ENCODE results near the gene PRR30.

Gene PRR30

DNA sequence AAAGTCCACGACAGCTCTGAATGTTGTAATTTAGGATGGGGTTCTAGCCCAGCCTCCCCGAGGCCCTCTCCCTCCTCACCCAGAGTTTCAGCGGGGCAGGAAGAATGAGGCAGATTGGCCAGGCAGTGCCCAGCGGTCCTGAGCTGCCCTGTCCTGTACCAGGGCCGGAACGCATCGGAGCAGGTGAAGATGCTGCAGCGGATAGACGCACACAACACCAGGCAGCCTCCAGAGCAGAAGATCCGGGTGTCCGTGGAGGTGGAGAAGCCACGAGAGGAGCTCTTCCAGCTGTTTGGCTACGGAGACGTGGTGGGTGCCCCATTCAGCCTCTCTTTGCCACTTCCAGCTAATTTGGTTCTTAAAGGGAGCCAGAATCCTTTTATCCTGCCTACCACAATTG lies 41.9 kb downstream of the PRR30 start:
- no peak for DNase-seq (ENCODE audit: low spot score)

DNA sequence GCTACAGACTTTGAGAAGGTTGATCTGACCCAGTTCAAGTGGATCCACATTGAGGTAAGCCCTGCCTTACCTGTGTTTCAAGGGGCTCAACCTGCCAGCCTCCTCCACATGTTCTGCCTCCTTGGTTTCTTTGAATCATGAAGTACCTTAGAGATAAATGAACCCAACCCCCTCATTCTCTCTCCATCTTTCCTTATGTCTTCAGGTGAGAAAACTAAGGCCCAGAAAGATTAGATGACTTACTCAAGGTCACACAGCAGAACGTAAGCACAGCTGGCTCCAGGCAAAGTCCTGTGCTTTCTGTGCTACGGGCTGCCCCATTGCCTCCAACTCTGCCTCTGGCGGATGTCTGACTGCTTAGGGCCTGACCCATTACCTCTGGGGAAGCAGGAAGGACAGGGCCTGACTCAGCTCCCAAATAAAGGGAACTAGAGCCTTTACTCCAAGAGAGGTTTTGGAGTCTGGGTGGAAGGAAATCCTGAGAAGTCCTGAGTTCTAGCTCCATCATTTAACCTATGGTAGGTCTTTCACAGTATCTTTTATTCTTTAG lies 42.4 kb downstream of the PRR30 start:
- no peak for DNase-seq (ENCODE audit: low spot score)

DNA sequence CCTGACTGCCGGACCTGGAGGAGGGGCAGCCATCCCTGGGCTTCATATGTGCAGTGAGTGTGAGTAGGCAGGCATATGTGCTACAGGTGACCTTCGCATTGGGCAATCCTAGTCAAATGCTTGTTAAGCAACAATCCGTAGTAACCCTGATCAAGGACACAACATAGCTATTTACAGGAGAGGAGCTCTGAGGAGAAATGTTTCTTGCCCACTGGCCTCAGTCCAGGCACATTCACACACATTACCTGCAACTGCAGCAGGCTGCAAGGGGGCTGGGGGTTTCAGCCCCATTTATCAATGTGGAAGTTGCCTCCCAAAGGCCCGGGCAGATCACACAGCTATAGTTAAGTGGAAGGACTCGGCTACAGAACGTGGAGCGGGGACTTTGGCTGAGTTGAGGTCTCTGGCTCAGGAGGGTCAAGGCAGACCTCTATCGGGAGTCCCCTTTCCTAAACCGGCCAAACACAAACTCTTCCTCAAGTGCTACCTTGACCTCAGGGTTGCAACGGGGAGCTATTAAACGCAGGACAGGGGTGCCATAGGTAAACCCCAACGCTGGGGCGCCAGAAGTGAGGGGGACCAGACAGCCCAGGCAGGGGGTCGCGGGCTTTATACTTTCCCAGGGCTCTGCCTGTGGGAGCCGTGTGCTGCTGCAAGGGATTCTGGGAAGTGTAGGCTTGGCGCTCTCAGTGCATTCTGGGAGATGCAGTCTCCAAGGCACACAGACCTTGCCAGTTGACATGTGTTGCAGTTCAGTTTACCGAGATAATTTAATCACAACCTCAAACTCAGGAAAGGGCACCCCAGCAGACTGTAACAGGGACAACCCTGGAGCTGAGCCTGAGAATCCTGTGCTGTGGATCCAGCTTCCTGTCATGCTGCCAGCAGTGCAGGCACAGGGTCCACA lies 43.2 kb downstream of the PRR30 start:
- DNase-seq (ENCODE audit: low spot score): peak; percentile 76

DNA sequence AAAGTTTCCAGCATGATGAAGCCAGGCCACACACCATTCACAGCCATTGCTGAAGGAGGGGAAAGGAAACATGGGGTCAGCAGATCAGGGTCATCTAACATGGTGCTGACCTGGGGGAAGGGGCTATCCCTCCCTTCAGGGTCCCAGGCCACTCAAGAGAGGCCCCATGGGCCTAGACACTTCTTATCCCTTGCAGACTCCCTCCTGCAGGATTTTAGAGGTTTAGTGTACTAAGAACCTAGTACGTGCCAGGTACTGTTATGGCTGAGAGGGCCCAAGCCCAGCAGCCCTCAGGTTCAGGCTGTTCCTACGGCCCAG lies 43.8 kb downstream of the PRR30 start:
- no peak for DNase-seq (ENCODE audit: low spot score)

DNA sequence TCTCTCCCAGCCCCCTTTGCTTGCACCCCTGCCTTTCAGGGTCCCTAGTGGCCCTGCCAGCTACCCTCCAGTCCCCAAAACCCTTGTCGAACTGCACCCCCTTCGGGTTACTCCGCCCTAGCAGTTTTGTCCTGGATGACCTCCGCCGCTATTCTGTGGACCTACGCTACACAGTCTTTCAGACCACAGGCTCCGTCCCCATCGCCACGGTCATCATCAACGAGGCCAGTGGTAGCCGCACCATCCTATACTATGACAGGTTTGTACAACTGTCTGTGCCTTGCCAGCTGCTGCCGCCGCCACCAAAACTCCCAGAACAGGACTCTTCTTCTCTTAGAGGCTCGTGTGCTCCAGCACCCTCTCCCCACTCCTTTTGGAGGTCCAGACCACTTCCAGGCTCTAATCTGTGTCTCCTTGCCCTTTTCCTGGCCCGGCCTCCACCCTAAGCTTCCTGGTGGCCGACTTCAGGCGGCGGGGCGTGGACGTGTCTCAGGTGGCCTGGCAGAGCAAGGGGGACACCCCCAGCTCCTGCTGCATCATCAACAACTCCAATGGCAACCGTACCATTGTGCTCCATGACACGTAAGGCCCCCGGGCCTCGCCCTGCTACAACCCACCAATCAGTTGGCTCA lies 44.7 kb downstream of the PRR30 start:
- no peak for DNase-seq (ENCODE audit: low spot score)

DNA sequence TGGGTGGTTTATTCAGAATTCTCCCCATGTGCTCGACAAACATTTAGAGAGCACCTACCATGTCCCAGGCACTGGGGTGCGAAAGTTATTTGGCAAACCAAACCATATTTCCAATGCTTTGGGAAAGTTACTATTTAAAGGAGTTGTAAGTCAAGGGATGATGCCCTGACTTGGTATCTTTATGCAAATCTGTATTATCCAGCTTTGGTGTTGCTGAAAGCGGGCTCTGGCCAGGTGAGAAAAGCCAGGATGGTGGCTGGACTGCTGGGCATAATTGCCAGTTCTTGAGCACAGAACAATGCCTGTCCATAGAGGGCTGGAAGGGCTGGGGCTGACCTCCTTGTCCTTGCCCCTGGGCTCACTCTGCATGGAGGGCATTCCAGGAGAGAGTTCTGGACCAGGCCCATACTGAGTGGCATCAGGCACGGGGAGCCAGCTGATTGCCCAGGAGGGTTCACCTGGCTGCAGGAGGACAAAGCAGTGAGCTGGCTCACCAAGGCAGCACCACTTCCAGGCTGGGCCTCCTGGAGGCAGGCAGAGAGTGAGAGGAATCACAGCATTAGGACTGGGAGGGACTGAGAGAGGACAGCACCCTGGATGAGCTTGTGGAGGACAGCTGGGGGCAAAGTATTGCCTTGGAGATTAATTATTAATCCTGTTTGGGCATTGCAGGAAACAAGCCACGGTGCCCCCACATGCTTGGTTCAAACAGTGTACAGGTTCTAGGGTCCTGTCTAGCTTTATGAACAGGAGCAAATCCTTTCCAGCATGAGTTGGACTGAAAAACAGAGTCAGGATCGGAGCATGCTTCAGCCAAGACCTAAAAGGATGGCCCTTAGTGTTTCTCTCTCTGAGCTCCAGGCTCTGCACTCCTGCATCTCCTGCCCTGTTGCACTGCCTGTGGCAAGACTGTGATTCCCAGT lies 45.5 kb downstream of the PRR30 start:
- no peak for DNase-seq (ENCODE audit: low spot score)

DNA sequence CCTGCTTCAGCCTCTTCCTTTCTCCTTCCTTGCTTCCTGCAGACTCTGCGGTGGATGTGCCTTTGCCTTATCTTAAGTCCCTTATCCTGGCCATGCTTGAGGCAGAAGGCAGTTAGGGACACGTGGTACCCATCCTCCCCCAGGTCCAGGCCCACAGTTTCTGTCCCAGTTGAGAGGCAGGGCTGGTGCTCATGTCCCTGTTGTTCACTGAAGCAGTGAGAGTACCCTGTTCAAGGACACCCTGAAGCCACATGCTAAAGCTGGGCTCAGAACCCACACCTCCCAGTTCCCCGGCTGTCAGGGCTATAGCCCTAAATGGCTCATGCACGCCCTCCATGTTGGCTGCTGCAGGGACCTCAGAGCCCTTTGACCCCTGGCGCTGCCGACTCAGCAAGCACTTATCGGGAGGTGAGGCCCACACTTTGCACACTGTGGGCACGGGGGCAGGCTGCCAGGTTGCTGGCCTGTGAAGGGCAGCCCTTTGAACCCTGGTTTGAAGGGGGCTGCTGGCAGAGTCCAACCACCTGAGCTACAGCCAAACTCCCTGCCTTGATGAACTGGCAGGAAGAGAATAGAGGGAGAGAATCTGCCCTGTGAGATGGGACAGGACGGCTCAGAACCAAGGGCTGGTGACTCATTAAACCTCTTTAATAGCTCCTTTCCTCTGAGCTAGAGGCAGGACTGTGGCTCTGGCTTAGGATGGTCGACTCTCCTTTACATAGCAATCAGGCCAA lies 46.3 kb downstream of the PRR30 start:
- no peak for DNase-seq (ENCODE audit: low spot score)

DNA sequence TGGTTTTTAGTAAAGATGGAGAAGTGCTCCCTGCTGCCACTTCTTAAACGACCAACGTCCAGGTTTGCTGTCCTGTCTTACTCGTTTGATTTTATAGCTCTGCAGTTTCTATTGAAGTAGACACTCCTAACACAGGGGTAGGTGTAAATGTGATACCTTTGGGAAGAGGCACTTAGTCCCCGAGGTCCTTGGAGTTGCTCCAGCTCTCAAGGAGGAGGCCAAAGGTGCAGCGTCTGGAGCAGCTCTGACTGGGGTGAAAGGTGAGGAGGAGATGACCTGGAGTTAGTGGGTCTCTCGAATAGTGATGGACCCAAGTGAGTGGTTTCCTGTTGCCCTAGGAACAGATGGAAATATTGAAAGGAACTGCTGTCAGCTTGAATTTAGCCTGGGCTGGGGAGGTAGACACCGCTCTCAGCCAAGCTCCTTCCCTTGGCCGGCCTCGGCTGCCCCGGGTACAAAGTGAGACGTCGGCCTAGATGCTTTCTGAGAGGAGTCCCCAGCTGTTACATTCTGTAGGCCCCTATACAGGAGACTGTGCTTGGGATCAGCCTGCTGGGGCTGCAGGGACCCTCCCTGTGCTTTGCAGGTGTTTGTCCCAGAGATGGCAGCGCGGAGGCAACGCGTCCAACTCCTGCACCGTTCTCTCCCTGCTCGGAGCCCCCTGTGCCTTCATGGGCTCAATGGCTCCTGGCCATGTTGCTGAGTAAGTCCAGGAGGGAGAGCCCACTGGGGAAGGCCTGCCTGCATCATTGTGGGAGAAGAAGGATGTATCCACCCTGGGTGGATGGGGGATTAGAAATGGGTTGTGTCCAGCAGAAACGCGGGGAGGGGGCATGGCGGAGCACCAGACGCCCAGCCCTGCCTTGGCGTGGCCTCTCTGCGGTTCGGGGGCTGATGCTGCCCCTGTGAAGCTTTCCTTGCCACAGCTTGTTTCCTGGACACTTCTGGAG lies 47.2 kb downstream of the PRR30 start:
- no peak for DNase-seq (ENCODE audit: low spot score)

DNA sequence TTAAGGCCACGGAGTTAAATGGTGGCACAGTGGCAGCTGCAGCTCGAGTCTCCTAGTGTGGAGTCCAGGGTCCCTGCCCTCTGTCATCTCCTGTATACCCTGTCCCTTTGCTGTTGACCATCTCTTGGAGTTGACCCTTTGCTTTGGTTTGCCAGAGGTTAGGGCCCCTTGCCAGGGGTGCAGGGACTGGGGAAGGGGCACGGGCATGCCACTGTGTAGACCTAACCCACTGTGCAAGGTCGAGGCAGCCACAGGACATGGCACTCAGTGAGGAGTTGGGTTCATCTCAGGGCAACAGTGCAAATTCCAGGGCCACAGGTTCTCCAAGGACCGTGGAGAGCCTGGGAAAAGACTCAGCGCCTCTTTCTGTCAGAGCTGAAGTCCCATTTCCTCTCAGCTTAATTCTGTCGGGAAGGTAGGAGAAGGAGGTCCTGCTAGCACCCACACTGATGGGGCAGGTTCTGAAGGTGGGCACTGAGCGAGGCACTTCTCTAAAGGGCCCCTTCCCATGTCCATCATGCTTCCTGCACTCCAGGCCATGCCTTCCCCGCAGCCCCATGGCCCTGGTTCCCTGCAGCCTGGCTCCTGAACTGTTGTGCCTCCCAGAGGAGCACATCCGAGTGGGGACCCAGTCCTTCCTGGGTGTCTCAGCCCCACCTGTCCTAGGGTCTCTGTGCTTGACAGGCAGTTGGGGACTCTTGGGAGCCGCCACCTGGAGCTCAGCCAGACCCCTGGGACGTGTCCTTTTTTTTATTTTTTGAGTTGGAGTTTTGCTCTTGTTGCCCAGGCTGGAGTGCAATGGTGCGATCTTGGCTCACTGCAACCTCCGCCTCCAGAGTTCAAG lies 49.9 kb downstream of the PRR30 start:
- no peak for DNase-seq (ENCODE audit: low spot score)

DNA sequence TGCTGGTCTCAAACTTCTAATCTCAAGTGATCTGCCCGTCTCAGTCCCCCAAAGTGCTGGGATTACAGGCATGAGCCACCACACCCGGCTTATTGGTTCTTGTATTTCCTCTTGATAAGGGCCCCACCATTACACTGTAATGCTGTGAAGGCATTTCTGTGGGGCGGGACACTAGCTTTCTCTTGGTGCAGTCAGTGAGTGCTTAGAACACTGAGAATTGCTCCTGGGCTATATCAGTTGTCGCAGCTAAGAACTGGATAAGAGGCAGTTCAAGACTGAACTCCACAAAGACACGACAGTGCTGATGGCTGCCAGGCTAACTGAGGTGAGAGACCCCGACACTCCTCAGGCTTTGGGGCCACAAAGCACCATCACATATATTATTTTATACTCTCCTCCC lies 50.6 kb downstream of the PRR30 start:
- no peak for DNase-seq (ENCODE audit: low spot score)

DNA sequence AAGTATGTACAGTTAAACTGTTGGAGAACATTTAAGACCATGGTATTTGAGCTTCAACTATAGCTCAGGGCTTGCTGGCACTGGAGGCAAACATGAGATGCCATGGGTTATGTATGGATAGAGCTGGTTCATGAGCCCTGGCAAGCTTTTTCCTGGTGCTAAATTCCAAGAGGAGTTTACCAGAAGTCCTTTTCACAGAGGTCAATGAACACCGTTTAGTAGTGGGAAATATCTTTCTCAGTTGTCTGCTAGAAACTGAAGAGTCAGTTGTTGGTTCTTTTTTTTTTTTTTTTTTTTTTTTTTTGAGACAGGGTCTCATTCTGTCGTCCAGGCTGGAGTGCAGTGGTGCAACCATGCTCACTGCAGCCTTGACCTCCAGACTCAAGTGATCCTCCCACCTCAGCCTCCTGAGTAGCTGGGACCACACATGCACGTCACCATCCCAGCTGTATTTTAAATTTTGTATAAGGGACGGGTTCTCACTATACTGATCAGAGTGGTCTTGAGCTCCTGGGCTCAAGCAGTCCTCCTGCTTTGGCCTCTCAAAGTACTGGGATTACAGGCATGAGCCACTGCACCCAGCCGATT lies 51.3 kb downstream of the PRR30 start:
- no peak for DNase-seq (ENCODE audit: low spot score)

All from COLO829 (cell line).